Uterus (tissue), 2 donors: ENCODE data around the gene INTS4.
A peak's percentile ranks its signal among the peaks of the same experiment; 100 is the strongest.

ENCODE experiments used
- POLR2A ChIP-seq, 2 donors: fragments of 450-650 bp; IDR thresholded peaks; one replicate each; pipeline ENCODE4 v1.6.1; 2016; ENCODE audit warnings: antibody characterized with exemption in 2 of 2, mild to moderate bottlenecking in 1 of 2, moderate library complexity in 1 of 2
- TF ChIP-seq, protein P1 (sequence below), 4 experiments: fragments of 200-600 bp in 2 of 4; fragments of 450-650 bp in 2 of 4; sonication (generic) in 2 of 4; IDR thresholded peaks; one replicate each; pipeline ENCODE4 v1.5.1; 2016 to 2019; ENCODE audit warnings: antibody characterized with exemption in 4 of 4, mild to moderate bottlenecking in 2 of 4, moderate library complexity in 1 of 4

DNA sequence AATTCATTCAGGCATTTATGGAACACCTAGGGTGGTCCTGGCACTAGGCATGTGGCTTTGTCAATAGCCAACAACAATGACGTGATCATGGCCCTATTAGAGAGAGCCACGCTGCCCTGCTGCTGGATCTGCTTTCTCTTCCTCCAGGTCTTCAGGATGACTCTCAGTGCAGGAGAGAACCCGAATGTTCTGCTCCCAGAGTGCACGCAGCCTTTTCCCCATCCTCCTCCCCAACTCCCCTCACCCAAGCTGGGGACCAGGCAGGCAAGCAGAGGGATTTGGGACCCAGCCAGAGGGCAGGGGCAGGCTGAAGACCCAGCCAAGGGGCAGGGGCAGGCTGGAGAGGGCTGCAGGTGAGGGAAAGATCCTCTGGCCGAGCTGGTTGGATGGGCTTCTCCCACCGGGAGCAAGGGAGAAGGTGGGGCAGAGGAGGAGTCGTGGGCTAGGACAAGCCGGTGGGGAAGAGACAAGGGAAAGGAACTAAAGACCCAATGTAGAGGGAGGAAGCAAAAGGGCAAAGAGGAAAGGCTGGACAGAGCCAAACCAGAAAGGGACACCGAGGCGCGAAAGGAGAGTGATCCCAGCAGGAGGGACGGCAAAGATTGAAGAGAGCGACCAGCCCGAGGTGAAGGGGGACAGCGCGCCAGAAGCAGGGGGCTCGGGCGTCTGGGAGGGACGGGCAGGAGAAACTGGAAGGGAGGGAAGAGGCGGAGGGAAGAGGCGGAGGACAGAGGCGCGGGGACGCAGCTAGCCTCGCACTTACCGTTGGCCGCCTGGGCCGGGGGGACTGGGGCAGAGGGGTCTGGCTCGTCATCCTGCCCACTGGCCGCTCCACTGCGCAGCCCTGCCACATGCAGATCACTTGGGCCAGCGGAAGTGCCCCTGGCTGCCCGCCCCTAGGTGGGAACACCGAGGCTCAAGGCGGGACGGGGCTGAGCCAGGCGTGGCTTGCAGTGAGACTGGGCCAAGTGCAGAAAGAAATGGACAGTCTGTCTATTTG, 28.2 kb upstream of the INTS4 start, which contains the start of gene KCTD14:
- TF ChIP-seq, protein P1, sequence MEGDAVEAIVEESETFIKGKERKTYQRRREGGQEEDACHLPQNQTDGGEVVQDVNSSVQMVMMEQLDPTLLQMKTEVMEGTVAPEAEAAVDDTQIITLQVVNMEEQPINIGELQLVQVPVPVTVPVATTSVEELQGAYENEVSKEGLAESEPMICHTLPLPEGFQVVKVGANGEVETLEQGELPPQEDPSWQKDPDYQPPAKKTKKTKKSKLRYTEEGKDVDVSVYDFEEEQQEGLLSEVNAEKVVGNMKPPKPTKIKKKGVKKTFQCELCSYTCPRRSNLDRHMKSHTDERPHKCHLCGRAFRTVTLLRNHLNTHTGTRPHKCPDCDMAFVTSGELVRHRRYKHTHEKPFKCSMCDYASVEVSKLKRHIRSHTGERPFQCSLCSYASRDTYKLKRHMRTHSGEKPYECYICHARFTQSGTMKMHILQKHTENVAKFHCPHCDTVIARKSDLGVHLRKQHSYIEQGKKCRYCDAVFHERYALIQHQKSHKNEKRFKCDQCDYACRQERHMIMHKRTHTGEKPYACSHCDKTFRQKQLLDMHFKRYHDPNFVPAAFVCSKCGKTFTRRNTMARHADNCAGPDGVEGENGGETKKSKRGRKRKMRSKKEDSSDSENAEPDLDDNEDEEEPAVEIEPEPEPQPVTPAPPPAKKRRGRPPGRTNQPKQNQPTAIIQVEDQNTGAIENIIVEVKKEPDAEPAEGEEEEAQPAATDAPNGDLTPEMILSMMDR (IDR thresholded peaks at IDR 0.05) = no peak
- TF ChIP-seq POLR2A (IDR thresholded peaks at IDR 0.05) = peak in 1 of 2 donors; percentile 19
